ENCODE data around the gene MED22.
"Not testable (repeated sequence)": the region's sequence is repeated elsewhere in the genome, so short reads cannot be mapped to it uniquely, and the experiment has no call there.

Gene MED22

DNA sequence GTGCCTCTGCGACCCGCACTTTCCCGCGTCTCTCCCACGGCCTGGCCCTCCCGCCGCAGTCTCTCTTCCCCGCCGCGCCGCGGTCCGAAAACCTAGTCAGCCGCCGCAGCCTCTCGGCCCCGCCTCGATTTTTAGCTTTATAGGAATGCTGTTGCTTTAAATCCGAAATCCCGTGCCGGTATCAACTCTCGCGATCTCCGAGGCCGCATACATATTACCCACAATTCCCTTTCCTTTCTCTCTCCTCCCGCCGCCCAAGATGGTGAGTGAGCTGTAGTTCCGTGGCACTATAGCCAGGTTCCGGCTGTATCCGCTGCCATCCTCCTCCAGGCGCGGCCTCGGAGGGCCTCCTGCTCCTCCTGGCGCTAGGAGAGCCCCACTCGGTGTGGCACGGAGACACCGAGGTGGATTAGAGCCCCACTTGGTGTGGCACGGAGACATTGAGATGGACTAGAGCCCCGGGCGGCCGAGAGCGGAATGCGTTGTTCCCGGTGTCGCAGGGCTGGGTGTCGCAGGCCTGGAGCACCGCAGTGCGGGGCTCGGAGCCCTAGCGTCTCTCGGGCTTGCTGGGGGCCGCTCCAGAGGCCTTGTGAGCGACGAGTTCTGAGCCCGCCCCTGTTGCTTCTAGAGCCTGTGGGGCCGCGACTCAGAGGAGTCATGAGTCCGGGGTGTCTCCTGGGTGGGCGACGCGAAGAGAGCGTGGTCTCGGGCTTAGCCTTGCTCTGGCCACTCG lies at the start of gene MED22, which contains the start of gene RPL7A:
MED22 (minus strand) TSS at position 147 of the 733 bp plus-strand sequence. CDS start 1,469 bp downstream, outside the sequence.
RPL7A (plus strand) TSS at position 234 of the 733 bp plus-strand sequence; CDS start at position 260, 26 bp downstream.
- Histone ChIP-seq H3K4me3 (peak within 1 kb of the TSS; percentile 98), H3K9me3 (no peaks in the 10 kb centered on the region), H3K27me3 (ENCODE audit: low read depth) (no peaks in the 10 kb centered on the region), H3K4me1 (peaks cover 12% of the 10 kb centered on the region), H3K36me3 (replicated peaks) (peaks cover 79% of the 10 kb centered on the region)
- DNase-seq (ENCODE audit: low spot score in 2 of 2), result peak; percentile 92 to 96
- in situ Hi-C loops (cut with MboI; ENCODE audit: low sequenced_read_pairs), result loop anchor here (10.0 kb wide), 1 partner anchor 137 kb away; no protein-coding TSS in a partner anchor

DNA sequence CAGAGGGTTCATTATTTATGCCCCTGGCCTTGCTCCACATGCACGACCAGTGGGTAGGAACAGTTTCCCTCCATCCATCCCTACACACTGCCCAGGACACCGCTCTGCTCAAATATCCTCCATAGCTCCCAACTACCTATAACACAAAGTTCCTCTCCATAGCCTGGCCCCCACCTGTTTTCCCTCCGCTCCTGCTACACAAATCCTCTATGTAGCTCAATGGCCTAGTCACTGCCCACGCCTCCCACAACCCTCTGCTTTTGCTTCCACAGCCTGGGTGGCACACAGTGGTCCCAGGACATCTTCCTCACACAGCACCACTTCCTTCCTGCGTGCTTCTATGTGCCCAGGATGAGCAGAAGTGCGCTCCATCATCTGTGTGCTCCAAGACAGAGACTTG lies 49.4 kb upstream of the MED22 start:
- H3K4me1 ChIP-seq, result no peaks in the 10 kb centered on the region
- no peaks in the 10 kb centered on the region for H3K36me3 ChIP-seq (replicated peaks)
- H3K9me3 ChIP-seq, result no peaks in the 10 kb centered on the region
- DNase-seq (ENCODE audit: low spot score in 2 of 2), result no peak
- in situ Hi-C loops (cut with MboI; ENCODE audit: low sequenced_read_pairs), result no loop called here
- H3K27me3 ChIP-seq (ENCODE audit: low read depth), result peaks cover 7% of the 10 kb centered on the region; the same call in 1 of the 2 replicates
- H3K4me3 ChIP-seq, result no peak overlapping the region

DNA sequence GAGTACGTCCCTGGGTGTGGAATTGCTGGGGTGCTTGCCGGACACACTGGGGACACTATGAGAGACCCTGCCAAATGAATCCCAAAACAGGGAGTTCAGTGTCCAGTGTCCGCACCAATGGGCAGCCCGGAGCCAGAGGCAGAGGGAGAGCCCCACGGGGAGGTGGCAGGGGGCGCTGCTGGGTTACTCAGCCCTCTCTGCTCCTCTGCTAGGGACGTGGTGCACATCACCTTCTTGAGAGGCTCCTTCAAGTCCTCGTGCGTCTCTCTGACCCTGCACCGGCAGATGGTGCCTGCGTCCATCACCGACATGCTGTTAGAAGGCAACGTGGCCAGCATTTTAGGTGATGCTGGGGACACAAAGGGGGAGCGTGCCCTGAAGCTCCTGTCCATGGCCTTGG lies 49.0 kb upstream of the MED22 start:
- in situ Hi-C loops (cut with MboI; ENCODE audit: low sequenced_read_pairs), result no loop called here
- Histone ChIP-seq H3K4me1 (no peaks in the 10 kb centered on the region), H3K27me3 (ENCODE audit: low read depth) (peaks cover 7% of the 10 kb centered on the region; the same call in 1 of the 2 replicates), H3K9me3 (no peaks in the 10 kb centered on the region), H3K36me3 (replicated peaks) (no peaks in the 10 kb centered on the region), H3K4me3 (no peak overlapping the region)
- DNase-seq (ENCODE audit: low spot score in 2 of 2), result peak in 1 of 2 experiments; percentile 65

DNA sequence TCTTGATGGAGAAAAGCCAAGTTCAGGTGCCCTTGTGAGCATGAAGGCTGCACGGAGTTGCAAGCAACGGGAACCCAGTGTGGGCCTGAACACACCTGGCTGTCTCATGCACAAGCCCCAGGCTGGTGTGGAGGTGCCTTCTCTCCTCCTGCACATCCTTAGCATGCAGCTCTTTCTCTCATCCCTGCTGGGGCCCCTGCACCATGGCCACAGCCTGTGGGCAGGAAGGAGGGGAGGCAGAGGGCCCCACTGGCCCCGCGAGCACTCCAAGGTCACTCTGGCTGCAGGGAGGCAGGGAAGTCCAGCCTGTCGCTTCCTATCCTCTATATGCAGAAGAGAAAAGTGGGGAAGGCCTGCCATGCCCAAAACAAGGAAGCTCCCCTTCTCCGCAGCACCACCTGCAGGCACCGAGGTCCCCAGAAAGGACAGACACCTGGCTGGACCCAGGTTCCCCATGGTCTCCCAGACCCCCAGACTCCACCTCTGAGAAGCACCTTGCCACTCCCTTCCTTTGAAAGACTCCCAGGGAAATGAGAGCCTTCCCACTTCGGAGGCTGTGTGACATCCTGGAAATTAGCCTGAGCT lies 46.8 kb upstream of the MED22 start:
- in situ Hi-C loops (cut with MboI; ENCODE audit: low sequenced_read_pairs), result no loop called here
- no peaks in the 10 kb centered on the region for H3K36me3 ChIP-seq (replicated peaks)
- no peak for DNase-seq (ENCODE audit: low spot score in 2 of 2)

DNA sequence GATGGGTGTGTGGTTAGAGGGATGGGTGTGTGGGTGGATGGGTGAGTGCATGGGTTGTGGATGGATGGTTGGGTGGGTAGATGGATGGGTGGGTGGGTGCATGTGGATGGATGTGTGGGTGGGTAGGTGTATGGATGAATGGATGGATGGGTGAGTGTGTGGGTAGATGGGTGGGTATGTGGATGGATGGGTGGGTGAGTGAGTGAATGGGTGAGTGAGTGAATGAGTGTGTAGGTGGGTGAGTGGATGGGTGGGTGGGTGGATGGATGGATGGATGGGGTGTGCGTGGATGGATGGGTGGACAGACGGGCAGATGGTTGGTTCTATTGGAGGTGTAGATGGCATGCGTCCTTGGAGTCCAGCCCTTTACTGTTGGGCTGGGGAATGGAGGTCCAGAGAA lies 45.5 kb upstream of the MED22 start:
- no peaks in the 10 kb centered on the region for H3K4me1 ChIP-seq
- no peaks in the 10 kb centered on the region for H3K9me3 ChIP-seq
- peaks cover 7% of the 10 kb centered on the region; the same call in 1 of the 2 replicates for H3K27me3 ChIP-seq (ENCODE audit: low read depth)
- H3K36me3 ChIP-seq (replicated peaks), result no peaks in the 10 kb centered on the region
- no peak overlapping the region for H3K4me3 ChIP-seq
- in situ Hi-C loops (cut with MboI; ENCODE audit: low sequenced_read_pairs), result no loop called here
- DNase-seq (ENCODE audit: low spot score in 2 of 2), result no peak

More for the DNA sequence above, 46.8 kb upstream of the MED22 start:
- Histone ChIP-seq H3K4me1 (no peaks in the 10 kb centered on the region), H3K27me3 (ENCODE audit: low read depth) (peaks cover 7% of the 10 kb centered on the region; the same call in 1 of the 2 replicates), H3K4me3 (no peak overlapping the region), H3K9me3 (no peaks in the 10 kb centered on the region)

DNA sequence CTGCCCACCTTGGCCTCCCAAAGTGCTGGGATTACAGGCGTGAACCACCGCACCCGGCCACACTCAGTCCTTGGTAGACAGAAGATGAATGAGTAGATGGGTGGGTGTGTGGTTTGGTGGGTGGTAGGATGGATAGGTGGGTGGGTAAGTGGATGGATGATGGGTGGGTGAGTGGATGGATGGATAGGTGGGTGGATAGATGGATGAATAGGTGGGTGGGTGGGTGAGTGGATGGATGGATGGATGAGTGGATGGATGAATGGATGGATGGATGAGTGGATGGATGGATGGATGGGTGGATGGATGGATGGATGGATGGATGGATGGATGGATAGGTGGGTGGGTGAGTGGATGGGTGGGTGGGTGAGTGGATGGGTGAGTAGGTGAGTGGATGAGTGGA lies 44.4 kb upstream of the MED22 start:
- H3K9me3 ChIP-seq; DNase-seq (ENCODE audit: low spot score in 2 of 2); in situ Hi-C loops (cut with MboI; ENCODE audit: low sequenced_read_pairs); H3K4me3 ChIP-seq; H3K36me3 ChIP-seq (replicated peaks); H3K4me1 ChIP-seq; H3K27me3 ChIP-seq (ENCODE audit: low read depth): not testable (repeated sequence)

DNA sequence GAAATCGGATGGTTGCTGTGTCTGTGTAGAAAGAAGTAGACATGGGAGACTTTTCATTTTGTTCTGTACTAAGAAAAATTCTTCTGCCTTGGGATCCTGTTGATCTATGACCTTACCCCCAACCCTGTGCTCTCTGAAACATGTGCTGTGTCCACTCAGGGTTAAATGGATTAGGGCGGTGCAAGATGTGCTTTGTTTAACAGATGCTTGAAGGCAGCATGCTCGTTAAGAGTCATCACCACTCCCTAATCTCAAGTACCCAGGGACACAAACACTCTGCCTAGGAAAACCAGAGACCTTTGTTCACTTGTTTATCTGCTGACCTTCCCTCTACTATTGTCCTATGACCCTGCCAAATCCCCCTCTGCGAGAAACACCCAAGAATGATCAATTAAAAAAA lies 43.5 kb upstream of the MED22 start:
- H3K27me3 ChIP-seq (ENCODE audit: low read depth); in situ Hi-C loops (cut with MboI; ENCODE audit: low sequenced_read_pairs); H3K4me3 ChIP-seq; H3K4me1 ChIP-seq; DNase-seq (ENCODE audit: low spot score in 2 of 2); H3K36me3 ChIP-seq (replicated peaks); H3K9me3 ChIP-seq: not testable (repeated sequence)

DNA sequence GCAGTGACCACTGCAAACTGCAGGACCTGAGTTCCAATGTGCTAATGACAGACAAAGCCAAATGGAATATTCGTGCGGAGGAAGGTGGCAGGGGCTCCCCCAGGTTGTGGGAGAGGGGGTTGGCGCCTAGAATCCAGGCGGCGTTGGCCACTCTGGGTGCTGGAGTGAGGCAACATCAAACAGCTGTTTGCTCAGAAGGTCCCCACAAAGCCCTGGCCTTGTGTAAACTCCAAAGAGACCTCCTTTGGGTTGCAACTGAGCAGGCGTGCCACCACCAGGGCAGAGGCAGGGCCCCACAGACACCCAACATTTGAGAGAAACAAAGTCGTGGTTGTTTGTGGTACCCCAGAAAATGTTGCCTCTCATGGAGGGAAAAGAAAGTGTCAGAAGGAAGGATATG lies 42.8 kb upstream of the MED22 start:
- Histone ChIP-seq H3K4me1 (no peaks in the 10 kb centered on the region), H3K27me3 (ENCODE audit: low read depth) (no peaks in the 10 kb centered on the region), H3K4me3 (no peak overlapping the region), H3K36me3 (replicated peaks) (no peaks in the 10 kb centered on the region), H3K9me3 (no peaks in the 10 kb centered on the region)
- in situ Hi-C loops (cut with MboI; ENCODE audit: low sequenced_read_pairs), result no loop called here
- DNase-seq (ENCODE audit: low spot score in 2 of 2), result no peak

DNA sequence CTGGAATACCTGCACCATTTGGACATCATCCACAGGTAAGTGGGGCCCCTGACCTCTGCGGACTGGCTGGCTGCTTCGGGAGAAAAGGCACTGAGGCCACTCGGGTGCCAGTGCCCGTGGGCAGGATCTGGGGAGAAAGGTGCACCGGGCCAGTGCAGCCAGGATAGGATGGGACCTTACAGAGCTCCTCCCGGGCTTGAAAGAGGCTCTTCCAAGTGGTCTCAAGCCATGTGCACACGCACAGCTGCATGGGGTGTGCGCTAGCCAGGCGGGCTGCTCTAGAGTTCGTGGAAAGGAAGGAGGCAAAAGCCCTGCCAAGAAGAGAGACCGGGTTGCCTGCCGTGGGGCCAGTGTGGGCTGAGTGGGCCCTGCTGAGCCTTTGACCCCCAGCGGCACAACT lies 41.6 kb upstream of the MED22 start:
- H3K9me3 ChIP-seq, result no peaks in the 10 kb centered on the region
- no peak for DNase-seq (ENCODE audit: low spot score in 2 of 2)
- in situ Hi-C loops (cut with MboI; ENCODE audit: low sequenced_read_pairs), result no loop called here
- H3K4me3 ChIP-seq, result no peak overlapping the region
- H3K27me3 ChIP-seq (ENCODE audit: low read depth), result no peaks in the 10 kb centered on the region
- no peaks in the 10 kb centered on the region for H3K4me1 ChIP-seq
- no peaks in the 10 kb centered on the region for H3K36me3 ChIP-seq (replicated peaks)

DNA sequence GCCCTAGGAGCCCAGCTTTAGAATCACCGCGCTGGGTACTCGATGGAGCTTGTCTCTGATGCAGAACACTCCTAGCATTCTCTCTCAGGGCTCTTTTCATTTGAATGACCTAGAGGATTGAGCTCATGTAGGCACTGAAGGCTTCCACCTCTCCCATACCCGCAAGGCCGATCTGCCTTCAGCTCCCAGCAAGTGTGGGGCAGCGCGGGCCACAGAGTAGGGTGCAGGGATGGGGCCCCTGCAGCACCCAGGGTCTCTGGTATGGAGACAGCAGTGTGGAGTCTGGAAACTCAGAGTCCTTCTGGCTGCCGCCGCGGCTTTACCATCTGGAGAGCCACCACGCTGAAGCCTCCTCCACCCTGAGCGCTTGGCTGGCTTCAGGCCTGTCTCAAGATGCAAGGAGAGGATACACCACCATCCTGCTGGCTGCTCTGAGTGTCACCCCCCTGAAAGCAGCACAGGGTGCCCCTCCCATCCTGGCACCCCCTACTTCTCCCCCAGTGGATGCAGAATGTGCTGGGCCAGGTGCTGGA lies 41.2 kb upstream of the MED22 start:
- in situ Hi-C loops (cut with MboI; ENCODE audit: low sequenced_read_pairs), result no loop called here
- no peak for DNase-seq (ENCODE audit: low spot score in 2 of 2)

DNA sequence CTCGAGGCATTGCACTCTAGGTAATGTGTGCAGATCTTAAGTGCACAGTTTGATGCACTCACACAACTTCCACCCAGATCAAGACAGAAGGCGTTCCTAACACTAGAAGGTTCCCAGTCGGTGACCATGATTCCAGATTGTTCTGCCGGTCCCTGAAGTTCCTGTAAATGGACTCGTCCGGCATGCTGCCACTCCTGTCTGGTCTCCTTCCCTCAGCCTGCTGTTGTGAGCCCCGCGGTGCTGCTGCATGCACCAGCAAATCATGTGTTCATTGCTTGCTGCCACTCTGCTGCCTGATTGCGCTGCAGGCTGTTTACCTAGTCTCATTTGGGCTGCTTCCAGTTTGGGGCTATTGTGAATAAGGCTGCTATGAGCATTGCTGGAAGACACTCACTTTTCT lies 39.7 kb upstream of the MED22 start:
- Histone ChIP-seq H3K9me3 (no peaks in the 10 kb centered on the region), H3K4me1 (no peaks in the 10 kb centered on the region), H3K4me3 (no peak overlapping the region), H3K36me3 (replicated peaks) (no peaks in the 10 kb centered on the region), H3K27me3 (ENCODE audit: low read depth) (no peaks in the 10 kb centered on the region)
- DNase-seq (ENCODE audit: low spot score in 2 of 2), result no peak
- in situ Hi-C loops (cut with MboI; ENCODE audit: low sequenced_read_pairs), result no loop called here

More for the DNA sequence above, 41.2 kb upstream of the MED22 start:
- no peaks in the 10 kb centered on the region for H3K9me3 ChIP-seq
- H3K4me1 ChIP-seq, result no peaks in the 10 kb centered on the region
- no peaks in the 10 kb centered on the region for H3K36me3 ChIP-seq (replicated peaks)
- H3K4me3 ChIP-seq, result no peak overlapping the region
- H3K27me3 ChIP-seq (ENCODE audit: low read depth), result no peaks in the 10 kb centered on the region

DNA sequence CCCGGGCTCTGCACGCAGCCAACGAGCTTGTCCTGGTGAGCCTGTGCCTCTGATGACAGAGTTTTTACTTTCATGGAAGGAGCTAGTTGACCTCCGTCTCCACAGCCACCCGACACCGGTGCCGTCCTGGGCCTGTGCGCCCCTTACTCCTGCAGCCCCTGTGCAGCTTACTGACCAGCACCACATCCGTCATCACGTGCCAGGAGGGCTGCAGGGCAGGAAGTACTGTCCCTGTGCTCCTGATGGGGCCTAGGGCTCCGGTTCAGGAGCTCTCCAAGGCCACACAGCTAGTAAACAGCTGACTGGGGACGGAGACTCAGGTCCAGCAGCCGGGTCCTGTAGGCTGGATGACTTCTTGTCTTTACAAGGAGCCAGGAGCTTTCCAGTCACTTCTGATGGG lies 38.4 kb upstream of the MED22 start:
- H3K36me3 ChIP-seq (replicated peaks), result no peaks in the 10 kb centered on the region
- H3K9me3 ChIP-seq, result no peaks in the 10 kb centered on the region
- no peaks in the 10 kb centered on the region for H3K4me1 ChIP-seq
- no peak overlapping the region for H3K4me3 ChIP-seq
- no peaks in the 10 kb centered on the region for H3K27me3 ChIP-seq (ENCODE audit: low read depth)
- DNase-seq (ENCODE audit: low spot score in 2 of 2), result no peak
- in situ Hi-C loops (cut with MboI; ENCODE audit: low sequenced_read_pairs), result no loop called here

DNA sequence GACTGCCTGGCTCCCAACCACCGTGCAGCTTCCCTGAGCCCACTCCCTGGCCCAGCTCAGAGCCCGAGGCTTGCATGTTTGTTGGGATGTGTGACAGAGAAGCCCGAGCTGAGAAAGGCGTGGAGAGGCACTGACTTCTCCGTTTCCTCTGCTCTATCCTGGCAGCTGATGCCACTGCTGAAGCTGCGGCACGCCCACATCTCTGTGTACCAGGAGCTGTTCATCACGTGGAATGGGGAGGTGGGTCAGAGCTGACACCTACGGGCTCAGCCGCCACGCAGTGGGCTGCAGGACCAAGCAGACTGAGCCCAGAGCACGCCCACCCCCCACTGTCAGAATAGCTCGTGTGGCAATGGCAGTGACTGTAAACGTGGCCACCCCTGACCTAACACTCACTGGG lies 37.5 kb upstream of the MED22 start:
- in situ Hi-C loops (cut with MboI; ENCODE audit: low sequenced_read_pairs), result no loop called here
- Histone ChIP-seq H3K27me3 (ENCODE audit: low read depth) (no peaks in the 10 kb centered on the region), H3K36me3 (replicated peaks) (no peaks in the 10 kb centered on the region), H3K4me1 (no peaks in the 10 kb centered on the region), H3K4me3 (no peak overlapping the region), H3K9me3 (no peaks in the 10 kb centered on the region)
- no peak for DNase-seq (ENCODE audit: low spot score in 2 of 2)

DNA sequence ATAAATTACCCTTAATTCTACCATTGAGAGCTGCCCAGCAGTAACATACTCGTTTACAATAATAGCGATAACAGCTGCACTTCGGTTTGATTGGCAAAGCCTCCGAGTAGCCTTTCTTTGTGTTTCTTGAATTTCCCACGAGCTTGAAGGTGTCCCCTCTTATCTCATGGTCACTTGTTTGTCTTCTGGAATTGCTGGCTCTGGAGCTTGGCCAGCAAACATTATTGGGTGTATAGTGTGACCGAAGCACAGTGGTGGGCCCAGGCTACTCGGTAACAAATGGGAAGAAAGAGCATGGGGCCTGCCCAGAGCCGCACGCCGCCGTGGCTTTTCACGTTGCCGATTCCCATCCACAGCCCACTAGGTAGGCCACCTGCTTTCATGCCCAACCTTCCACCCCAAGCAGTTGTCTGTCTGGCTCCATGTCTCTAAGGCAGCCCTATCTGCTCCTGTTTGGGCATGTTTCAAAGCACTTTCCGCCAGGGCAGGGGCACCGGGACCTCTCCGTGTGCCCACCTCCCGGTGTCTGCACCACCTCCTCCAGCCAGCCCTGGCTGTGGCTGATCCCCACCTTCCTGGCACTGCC lies 36.9 kb upstream of the MED22 start:
- DNase-seq (ENCODE audit: low spot score in 2 of 2), result no peak
- Histone ChIP-seq H3K4me3 (no peak overlapping the region), H3K4me1 (no peaks in the 10 kb centered on the region), H3K36me3 (replicated peaks) (no peaks in the 10 kb centered on the region), H3K27me3 (ENCODE audit: low read depth) (no peaks in the 10 kb centered on the region), H3K9me3 (no peaks in the 10 kb centered on the region)
- in situ Hi-C loops (cut with MboI; ENCODE audit: low sequenced_read_pairs), result no loop called here

All from HAP-1 (cell line).